Panc1 (cell line): Measurements from ENCODE around the gene CRHBP. TPM values are rescaled to one million over a fixed set of nuclear protein-coding genes. Genes with fewer than 3 reads are reported as not detected.
"Not testable (repeated sequence)": the region's sequence is repeated elsewhere in the genome, so short reads cannot be mapped to it uniquely, and the experiment has no call there.

Source experiments
- ATAC-seq: fragments of 200-7000 bp; cut with Tn5 transposase; 2 replicates; pipeline ENCODE4 v1.9.1; 2020; ENCODE audit warnings: mild to moderate bottlenecking, moderate library complexity
- BruUV-seq: library from RNA; stranded (reverse); fragments of 400-500 nt; replicated peaks from 2 replicates; lab custom pipeline; 2021; lab: Mats Ljungman, UMichigan
- CTCF ChIA-PET: fragments of 300-600 bp; sonication (Branson Sonifier 250); formaldehyde crosslinking; loops from one replicate; lab custom pipeline; 2022; ENCODE audit warnings: antibody characterized with exemption; lab: Charles Lee
- POLR2A ChIA-PET: fragments of 300-600 bp; sonication (Branson Sonifier 250); formaldehyde crosslinking; loops from one replicate; lab custom pipeline; 2022; ENCODE audit warnings: antibody characterized with exemption; lab: Charles Lee
- DNase-seq: peaks from one replicate; pipeline ENCODE4 v3.0.0-alpha.2; 2010; ENCODE audit warnings: low read depth, low spot score
- H3K27ac ChIP-seq: 2 replicates; pipeline ENCODE4 v1.5.1; 2011; ENCODE audit warnings: mild to moderate bottlenecking, low read length, inconsistent platforms
- H3K27me3 ChIP-seq: fragments of 200-500 bp; sonication (Bioruptor generic); 2 replicates; pipeline ENCODE4 v1.6.0; 2014; ENCODE audit warnings: low read length, inconsistent platforms; ENCODE audit not compliant: control insufficient read depth, insufficient read depth
- H3K36me3 ChIP-seq: fragments of 200-500 bp; sonication (Bioruptor generic); 2 replicates; pipeline ENCODE4 v1.5.1; 2014; ENCODE audit warnings: inconsistent platforms, mild to moderate bottlenecking, low read length, moderate library complexity; ENCODE audit not compliant: control insufficient read depth, insufficient read depth
- H3K4me1 ChIP-seq: 2 replicates; pipeline ENCODE4 v1.5.1; 2011; ENCODE audit warnings: inconsistent platforms, mild to moderate bottlenecking, low read length, moderate library complexity; ENCODE audit not compliant: control insufficient read depth, insufficient read depth
- H3K4me3 ChIP-seq, 2 experiments: 2 replicates each; pipeline ENCODE4 v1.5.1; 2011 to 2012; ENCODE audit warnings: low read depth in 2 of 2, low read length in 2 of 2, mild to moderate bottlenecking in 2 of 2, inconsistent platforms in 1 of 2, moderate library complexity in 1 of 2
- H3K9me3 ChIP-seq: fragments of 200-500 bp; sonication (Bioruptor generic); 2 replicates; pipeline ENCODE4 v1.5.1; 2014; ENCODE audit warnings: low read depth, mild to moderate bottlenecking, inconsistent platforms, low read length, moderate library complexity; ENCODE audit not compliant: control insufficient read depth, insufficient read depth
- POLR2AphosphoS5 ChIP-seq: IDR thresholded peaks from 2 replicates; pipeline ENCODE4 v1.6.1; 2012; ENCODE audit warnings: mild to moderate bottlenecking, low read depth, low read length, moderate library complexity
- SIN3A ChIP-seq: IDR thresholded peaks from 2 replicates; pipeline ENCODE4 v1.6.1; 2012; ENCODE audit warnings: low read depth, mild to moderate bottlenecking, low read length, moderate library complexity, borderline replicate concordance; ENCODE audit not compliant: insufficient read depth
- TCF7L2 ChIP-seq: IDR thresholded peaks from 2 replicates; pipeline ENCODE4 v1.6.1; 2011; ENCODE audit warnings: mild to moderate bottlenecking, low read depth, low read length, inconsistent platforms
- in situ Hi-C: cut with HindIII; loops from 2 replicates; pipeline ENCODE4 v1.10.0; 2016; ENCODE audit warnings: low sequenced_read_pairs, low pct_unique_long_range_greater_than_20kb
- intact Hi-C: fragments of 100-400 bp; cut with micrococcal nuclease; formaldehyde crosslinking; loops from one replicate; pipeline ENCODE4 v1.10.0; 2022; ENCODE audit not compliant: unreplicated experiment
- total RNA-seq: library from RNA; stranded (reverse); gene quantifications from one replicate; pipeline ENCODE4 v1.2.1, GENCODE V29; 2021; ENCODE audit not compliant: unreplicated experiment
- TF ChIP-seq, protein P1 (sequence below): fragments of 450-650 bp; IDR thresholded peaks from 2 replicates; pipeline ENCODE4 v1.5.1; 2017; ENCODE audit warnings: mild to moderate bottlenecking
- TF ChIP-seq, protein P2 (sequence below), 2 experiments: IDR thresholded peaks; 2 replicates each; pipeline ENCODE4 v1.6.1; 2011 to 2012; ENCODE audit warnings: low read depth in 2 of 2, control low read depth in 1 of 2, low read length in 1 of 2, mild to moderate bottlenecking in 1 of 2, moderate library complexity in 1 of 2; ENCODE audit not compliant: insufficient read depth in 1 of 2

The CRHBP gene
- total RNA-seq, 1 experiment from 2014 or later: 0.10 TPM

DNA sequence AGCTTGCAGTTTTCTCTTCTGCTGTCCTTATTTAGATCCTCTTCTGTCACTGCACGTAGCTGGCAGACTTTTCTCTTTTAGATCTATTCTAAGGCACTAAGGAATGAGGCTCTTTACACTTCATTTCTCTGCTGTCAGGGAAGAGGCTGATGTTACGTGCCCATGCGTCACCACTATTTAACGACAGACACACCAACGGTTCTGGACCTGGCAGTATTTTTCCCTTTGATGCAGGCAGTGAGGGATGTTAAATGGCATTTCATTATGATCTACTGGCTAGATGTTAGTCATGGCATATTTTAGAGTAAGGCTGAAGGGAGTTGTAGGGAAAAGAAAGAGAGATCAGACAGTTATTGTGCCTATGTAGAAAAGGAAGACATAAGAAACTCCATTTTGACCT is 8.2 kb upstream of the CRHBP start:
- BruUV-seq: no TSS peak
- no peaks in the 10 kb centered on the region for H3K4me1 ChIP-seq
- H3K4me3 ChIP-seq: no peak overlapping the region
- no peaks in the 10 kb centered on the region for H3K9me3 ChIP-seq
- CTCF ChIA-PET: no interaction called here
- H3K27ac ChIP-seq: no peak overlapping the region
- TF ChIP-seq TCF7L2: no peak
- TF ChIP-seq, protein P1, sequence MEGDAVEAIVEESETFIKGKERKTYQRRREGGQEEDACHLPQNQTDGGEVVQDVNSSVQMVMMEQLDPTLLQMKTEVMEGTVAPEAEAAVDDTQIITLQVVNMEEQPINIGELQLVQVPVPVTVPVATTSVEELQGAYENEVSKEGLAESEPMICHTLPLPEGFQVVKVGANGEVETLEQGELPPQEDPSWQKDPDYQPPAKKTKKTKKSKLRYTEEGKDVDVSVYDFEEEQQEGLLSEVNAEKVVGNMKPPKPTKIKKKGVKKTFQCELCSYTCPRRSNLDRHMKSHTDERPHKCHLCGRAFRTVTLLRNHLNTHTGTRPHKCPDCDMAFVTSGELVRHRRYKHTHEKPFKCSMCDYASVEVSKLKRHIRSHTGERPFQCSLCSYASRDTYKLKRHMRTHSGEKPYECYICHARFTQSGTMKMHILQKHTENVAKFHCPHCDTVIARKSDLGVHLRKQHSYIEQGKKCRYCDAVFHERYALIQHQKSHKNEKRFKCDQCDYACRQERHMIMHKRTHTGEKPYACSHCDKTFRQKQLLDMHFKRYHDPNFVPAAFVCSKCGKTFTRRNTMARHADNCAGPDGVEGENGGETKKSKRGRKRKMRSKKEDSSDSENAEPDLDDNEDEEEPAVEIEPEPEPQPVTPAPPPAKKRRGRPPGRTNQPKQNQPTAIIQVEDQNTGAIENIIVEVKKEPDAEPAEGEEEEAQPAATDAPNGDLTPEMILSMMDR: no peak
- TF ChIP-seq POLR2AphosphoS5: no peak
- TF ChIP-seq, protein P2, sequence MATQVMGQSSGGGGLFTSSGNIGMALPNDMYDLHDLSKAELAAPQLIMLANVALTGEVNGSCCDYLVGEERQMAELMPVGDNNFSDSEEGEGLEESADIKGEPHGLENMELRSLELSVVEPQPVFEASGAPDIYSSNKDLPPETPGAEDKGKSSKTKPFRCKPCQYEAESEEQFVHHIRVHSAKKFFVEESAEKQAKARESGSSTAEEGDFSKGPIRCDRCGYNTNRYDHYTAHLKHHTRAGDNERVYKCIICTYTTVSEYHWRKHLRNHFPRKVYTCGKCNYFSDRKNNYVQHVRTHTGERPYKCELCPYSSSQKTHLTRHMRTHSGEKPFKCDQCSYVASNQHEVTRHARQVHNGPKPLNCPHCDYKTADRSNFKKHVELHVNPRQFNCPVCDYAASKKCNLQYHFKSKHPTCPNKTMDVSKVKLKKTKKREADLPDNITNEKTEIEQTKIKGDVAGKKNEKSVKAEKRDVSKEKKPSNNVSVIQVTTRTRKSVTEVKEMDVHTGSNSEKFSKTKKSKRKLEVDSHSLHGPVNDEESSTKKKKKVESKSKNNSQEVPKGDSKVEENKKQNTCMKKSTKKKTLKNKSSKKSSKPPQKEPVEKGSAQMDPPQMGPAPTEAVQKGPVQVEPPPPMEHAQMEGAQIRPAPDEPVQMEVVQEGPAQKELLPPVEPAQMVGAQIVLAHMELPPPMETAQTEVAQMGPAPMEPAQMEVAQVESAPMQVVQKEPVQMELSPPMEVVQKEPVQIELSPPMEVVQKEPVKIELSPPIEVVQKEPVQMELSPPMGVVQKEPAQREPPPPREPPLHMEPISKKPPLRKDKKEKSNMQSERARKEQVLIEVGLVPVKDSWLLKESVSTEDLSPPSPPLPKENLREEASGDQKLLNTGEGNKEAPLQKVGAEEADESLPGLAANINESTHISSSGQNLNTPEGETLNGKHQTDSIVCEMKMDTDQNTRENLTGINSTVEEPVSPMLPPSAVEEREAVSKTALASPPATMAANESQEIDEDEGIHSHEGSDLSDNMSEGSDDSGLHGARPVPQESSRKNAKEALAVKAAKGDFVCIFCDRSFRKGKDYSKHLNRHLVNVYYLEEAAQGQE (IDR thresholded peaks at IDR 0.05; ENCODE audit: insufficient read depth in 1 of 2, low read depth in 2 of 2, low read length in 1 of 2): no peak
- no peak for TF ChIP-seq SIN3A
- intact Hi-C loops: no loop called here
- POLR2A ChIA-PET: no interaction called here
- no peak for DNase-seq
- ATAC-seq: no peak
- no peaks in the 10 kb centered on the region for H3K36me3 ChIP-seq
- in situ Hi-C loops: no loop called here
- H3K27me3 ChIP-seq: no peaks in the 10 kb centered on the region

DNA sequence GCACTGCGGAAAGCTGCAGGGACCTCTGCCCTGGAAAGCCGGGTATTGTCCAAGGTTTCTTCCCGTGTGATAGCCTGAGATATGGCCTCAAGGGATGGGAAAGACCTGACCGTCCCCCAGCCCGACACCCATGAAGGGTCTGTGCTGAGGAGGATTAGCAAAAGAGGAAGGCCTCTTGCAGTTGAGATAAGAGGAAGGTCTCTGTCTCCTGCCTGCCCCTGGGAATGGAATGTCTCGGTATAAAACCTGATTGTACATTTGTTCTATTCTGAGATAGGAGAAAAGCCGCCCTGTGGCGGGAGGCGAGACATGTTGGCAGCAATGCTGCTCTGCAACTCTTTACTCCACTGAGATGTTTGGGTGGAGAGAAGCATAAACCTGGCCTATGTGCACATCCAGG is 7.6 kb upstream of the CRHBP start:
- CTCF ChIA-PET: not testable (repeated sequence)

DNA sequence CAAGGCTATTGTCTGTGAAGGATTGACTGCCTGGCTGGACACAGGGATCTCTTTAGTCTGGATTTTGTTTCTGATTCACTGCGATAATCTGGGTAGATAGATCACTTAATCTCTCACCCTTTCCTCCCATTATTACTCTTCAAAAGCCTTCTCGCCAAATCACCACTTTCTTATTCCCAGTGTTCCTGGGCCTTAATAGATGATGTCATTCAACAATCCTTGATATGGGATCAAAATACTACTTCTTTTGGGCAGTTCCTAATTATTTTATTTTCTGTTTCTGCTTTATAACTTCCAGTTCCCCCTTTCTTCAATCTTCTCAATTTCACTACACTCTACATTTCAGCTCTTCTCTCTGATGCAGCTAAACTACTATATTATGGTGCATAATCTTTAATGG is 6.8 kb upstream of the CRHBP start:
- no peaks in the 10 kb centered on the region for H3K4me1 ChIP-seq
- H3K4me3 ChIP-seq: no peak overlapping the region
- in situ Hi-C loops: no loop called here
- BruUV-seq: no TSS peak
- CTCF ChIA-PET: no interaction called here
- no peak overlapping the region for H3K27ac ChIP-seq
- no peak for DNase-seq
- intact Hi-C loops: no loop called here
- no peak for ATAC-seq
- no peak for TF ChIP-seq TCF7L2
- TF ChIP-seq SIN3A: no peak
- no peak for TF ChIP-seq POLR2AphosphoS5
- TF ChIP-seq, protein P1: no peak
- TF ChIP-seq, protein P2 (IDR thresholded peaks at IDR 0.05; ENCODE audit: insufficient read depth in 1 of 2, low read depth in 2 of 2, low read length in 1 of 2): no peak
- POLR2A ChIA-PET: no interaction called here
- H3K27me3 ChIP-seq: no peaks in the 10 kb centered on the region
- H3K36me3 ChIP-seq: no peaks in the 10 kb centered on the region
- H3K9me3 ChIP-seq: no peaks in the 10 kb centered on the region

More for the DNA sequence above, 7.6 kb upstream of the CRHBP start:
- ATAC-seq, in situ Hi-C loops, BruUV-seq, H3K4me3 ChIP-seq, intact Hi-C loops, H3K36me3 ChIP-seq, H3K9me3 ChIP-seq, DNase-seq, H3K27ac ChIP-seq, POLR2A ChIA-PET, H3K4me1 ChIP-seq, H3K27me3 ChIP-seq: not testable (repeated sequence)
